ENCODE measurements around the gene OR10A6.

The OR10A6 gene

GRCh38 chr11:7910286-7910788, 20.7 kb downstream of the OR10A6 start:
- H3K4me3 ChIP-seq (ENCODE audit: low read length in 2 of 2): no peak overlapping the region
- H3K36me3 ChIP-seq (ENCODE audit: control insufficient read depth in 2 of 2, insufficient read depth in 2 of 2, low read length in 2 of 2): no peaks in the 10 kb centered on the region
- no peaks in the 10 kb centered on the region for H3K4me1 ChIP-seq (ENCODE audit: control insufficient read depth, insufficient read depth, low read length)
- H3K9me3 ChIP-seq (ENCODE audit: control insufficient read depth in 2 of 2, low read length in 2 of 2): no peaks in the 10 kb centered on the region
- no peak overlapping the region for H3K27ac ChIP-seq (ENCODE audit: low read length)
- no peak overlapping the region for H3K9ac ChIP-seq (ENCODE audit: low read length in 2 of 2)
- H3K27me3 ChIP-seq (ENCODE audit: control insufficient read depth in 1 of 2, insufficient read depth in 2 of 2, low read length in 2 of 2): peaks cover 0 to 2% of the 10 kb centered on the region in 2 donors

GRCh38 chr11:7909585-7910285, 21.3 kb downstream of the OR10A6 start:
- Histone ChIP-seq H3K27me3 (ENCODE audit: control insufficient read depth in 1 of 2, insufficient read depth in 2 of 2, low read length in 2 of 2) (peaks cover 0 to 2% of the 10 kb centered on the region in 2 donors), H3K4me3 (ENCODE audit: low read length in 2 of 2) (no peak overlapping the region), H3K9ac (ENCODE audit: low read length in 2 of 2) (no peak overlapping the region), H3K9me3 (ENCODE audit: control insufficient read depth in 2 of 2, low read length in 2 of 2) (no peaks in the 10 kb centered on the region), H3K36me3 (ENCODE audit: control insufficient read depth in 2 of 2, insufficient read depth in 2 of 2, low read length in 2 of 2) (no peaks in the 10 kb centered on the region), H3K27ac (ENCODE audit: low read length) (no peak overlapping the region), H3K4me1 (ENCODE audit: control insufficient read depth, insufficient read depth, low read length) (no peaks in the 10 kb centered on the region)

GRCh38 chr11:7907121-7907520, 23.9 kb downstream of the OR10A6 start:
- H3K27ac ChIP-seq (ENCODE audit: low read length): no peak overlapping the region
- no peak overlapping the region for H3K4me3 ChIP-seq (ENCODE audit: low read length in 2 of 2)

GRCh38 chr11:7906481-7906880, 24.6 kb downstream of the OR10A6 start:
- Histone ChIP-seq H3K27ac (ENCODE audit: low read length) (no peak overlapping the region), H3K27me3 (ENCODE audit: control insufficient read depth in 1 of 2, insufficient read depth in 2 of 2, low read length in 2 of 2) (peaks cover 0 to 2% of the 10 kb centered on the region in 2 donors), H3K9me3 (ENCODE audit: control insufficient read depth in 2 of 2, low read length in 2 of 2) (no peaks in the 10 kb centered on the region), H3K4me3 (ENCODE audit: low read length in 2 of 2) (no peak overlapping the region), H3K36me3 (ENCODE audit: control insufficient read depth in 2 of 2, insufficient read depth in 2 of 2, low read length in 2 of 2) (no peaks in the 10 kb centered on the region), H3K9ac (ENCODE audit: low read length in 2 of 2) (no peak overlapping the region), H3K4me1 (ENCODE audit: control insufficient read depth, insufficient read depth, low read length) (no peaks in the 10 kb centered on the region)

More at GRCh38 chr11:7907121-7907520, 23.9 kb downstream of the OR10A6 start:
- no peaks in the 10 kb centered on the region for H3K9me3 ChIP-seq (ENCODE audit: control insufficient read depth in 2 of 2, low read length in 2 of 2)
- H3K9ac ChIP-seq (ENCODE audit: low read length in 2 of 2): no peak overlapping the region
- no peaks in the 10 kb centered on the region for H3K36me3 ChIP-seq (ENCODE audit: control insufficient read depth in 2 of 2, insufficient read depth in 2 of 2, low read length in 2 of 2)
- H3K27me3 ChIP-seq (ENCODE audit: control insufficient read depth in 1 of 2, insufficient read depth in 2 of 2, low read length in 2 of 2): peaks cover 0 to 2% of the 10 kb centered on the region in 2 donors
- H3K4me1 ChIP-seq (ENCODE audit: control insufficient read depth, insufficient read depth, low read length): no peaks in the 10 kb centered on the region

GRCh38 chr11:7905961-7906429, 25.1 kb downstream of the OR10A6 start:
- Histone ChIP-seq H3K9me3 (ENCODE audit: control insufficient read depth in 2 of 2, low read length in 2 of 2) (no peaks in the 10 kb centered on the region), H3K27me3 (ENCODE audit: control insufficient read depth in 1 of 2, insufficient read depth in 2 of 2, low read length in 2 of 2) (peaks cover 0 to 2% of the 10 kb centered on the region in 2 donors), H3K9ac (ENCODE audit: low read length in 2 of 2) (no peak overlapping the region), H3K36me3 (ENCODE audit: control insufficient read depth in 2 of 2, insufficient read depth in 2 of 2, low read length in 2 of 2) (no peaks in the 10 kb centered on the region), H3K4me1 (ENCODE audit: control insufficient read depth, insufficient read depth, low read length) (no peaks in the 10 kb centered on the region), H3K27ac (ENCODE audit: low read length) (no peak overlapping the region), H3K4me3 (ENCODE audit: low read length in 2 of 2) (no peak overlapping the region)

GRCh38 chr11:7905549-7905948, 25.5 kb downstream of the OR10A6 start:
- Histone ChIP-seq H3K4me1 (ENCODE audit: control insufficient read depth, insufficient read depth, low read length) (no peaks in the 10 kb centered on the region), H3K36me3 (ENCODE audit: control insufficient read depth in 2 of 2, insufficient read depth in 2 of 2, low read length in 2 of 2) (no peaks in the 10 kb centered on the region), H3K9ac (ENCODE audit: low read length in 2 of 2) (no peak overlapping the region), H3K27me3 (ENCODE audit: control insufficient read depth in 1 of 2, insufficient read depth in 2 of 2, low read length in 2 of 2) (peaks cover 2 to 3% of the 10 kb centered on the region in 2 donors), H3K4me3 (ENCODE audit: low read length in 2 of 2) (no peak overlapping the region), H3K27ac (ENCODE audit: low read length) (no peak overlapping the region), H3K9me3 (ENCODE audit: control insufficient read depth in 2 of 2, low read length in 2 of 2) (no peaks in the 10 kb centered on the region)

GRCh38 chr11:7904917-7905316, 26.2 kb downstream of the OR10A6 start:
- Histone ChIP-seq H3K4me3 (ENCODE audit: low read length in 2 of 2) (no peak overlapping the region), H3K27me3 (ENCODE audit: control insufficient read depth in 1 of 2, insufficient read depth in 2 of 2, low read length in 2 of 2) (peaks cover 2 to 3% of the 10 kb centered on the region in 2 donors), H3K4me1 (ENCODE audit: control insufficient read depth, insufficient read depth, low read length) (no peaks in the 10 kb centered on the region), H3K9ac (ENCODE audit: low read length in 2 of 2) (no peak overlapping the region), H3K36me3 (ENCODE audit: control insufficient read depth in 2 of 2, insufficient read depth in 2 of 2, low read length in 2 of 2) (no peaks in the 10 kb centered on the region), H3K9me3 (ENCODE audit: control insufficient read depth in 2 of 2, low read length in 2 of 2) (no peaks in the 10 kb centered on the region), H3K27ac (ENCODE audit: low read length) (no peak overlapping the region)

- Histone ChIP-seq H3K4me1 (ENCODE audit: control insufficient read depth, insufficient read depth, low read length) (no peaks in the 10 kb centered on the region), H3K9me3 (ENCODE audit: control insufficient read depth in 2 of 2, low read length in 2 of 2) (no peaks in the 10 kb centered on the region), H3K27me3 (ENCODE audit: control insufficient read depth in 1 of 2, insufficient read depth in 2 of 2, low read length in 2 of 2) (peaks cover 2 to 3% of the 10 kb centered on the region in 2 donors), H3K4me3 (ENCODE audit: low read length in 2 of 2) (no peak overlapping the region), H3K36me3 (ENCODE audit: control insufficient read depth in 2 of 2, insufficient read depth in 2 of 2, low read length in 2 of 2) (no peaks in the 10 kb centered on the region), H3K9ac (ENCODE audit: low read length in 2 of 2) (no peak overlapping the region), H3K27ac (ENCODE audit: low read length) (no peak overlapping the region)
Observed at GRCh38 chr11:7903940-7904339, 27.1 kb downstream of the OR10A6 start.

GRCh38 chr11:7901319-7901854, 29.7 kb downstream of the OR10A6 start:
- no peaks in the 10 kb centered on the region for H3K9me3 ChIP-seq (ENCODE audit: control insufficient read depth in 2 of 2, low read length in 2 of 2)
- H3K4me1 ChIP-seq (ENCODE audit: control insufficient read depth, insufficient read depth, low read length): no peaks in the 10 kb centered on the region
- H3K27ac ChIP-seq (ENCODE audit: low read length): no peak overlapping the region

GRCh38 chr11:7900686-7901085, 30.4 kb downstream of the OR10A6 start:
- Histone ChIP-seq H3K27ac (ENCODE audit: low read length) (no peak overlapping the region), H3K9ac (ENCODE audit: low read length in 2 of 2) (no peak overlapping the region), H3K27me3 (ENCODE audit: control insufficient read depth in 1 of 2, insufficient read depth in 2 of 2, low read length in 2 of 2) (peaks cover 0 to 3% of the 10 kb centered on the region in 2 donors), H3K4me1 (ENCODE audit: control insufficient read depth, insufficient read depth, low read length) (no peaks in the 10 kb centered on the region), H3K9me3 (ENCODE audit: control insufficient read depth in 2 of 2, low read length in 2 of 2) (no peaks in the 10 kb centered on the region), H3K36me3 (ENCODE audit: control insufficient read depth in 2 of 2, insufficient read depth in 2 of 2, low read length in 2 of 2) (no peaks in the 10 kb centered on the region), H3K4me3 (ENCODE audit: low read length in 2 of 2) (no peak overlapping the region)

More at GRCh38 chr11:7901319-7901854, 29.7 kb downstream of the OR10A6 start:
- peaks cover 0 to 3% of the 10 kb centered on the region in 2 donors for H3K27me3 ChIP-seq (ENCODE audit: control insufficient read depth in 1 of 2, insufficient read depth in 2 of 2, low read length in 2 of 2)
- no peak overlapping the region for H3K4me3 ChIP-seq (ENCODE audit: low read length in 2 of 2)
- no peaks in the 10 kb centered on the region for H3K36me3 ChIP-seq (ENCODE audit: control insufficient read depth in 2 of 2, insufficient read depth in 2 of 2, low read length in 2 of 2)
- no peak overlapping the region for H3K9ac ChIP-seq (ENCODE audit: low read length in 2 of 2)

GRCh38 chr11:7899418-7899817, 31.6 kb downstream of the OR10A6 start:
- Histone ChIP-seq H3K9ac (ENCODE audit: low read length in 2 of 2) (no peak overlapping the region), H3K4me1 (ENCODE audit: control insufficient read depth, insufficient read depth, low read length) (no peaks in the 10 kb centered on the region), H3K27ac (ENCODE audit: low read length) (no peak overlapping the region), H3K4me3 (ENCODE audit: low read length in 2 of 2) (no peak overlapping the region), H3K9me3 (ENCODE audit: control insufficient read depth in 2 of 2, low read length in 2 of 2) (no peaks in the 10 kb centered on the region), H3K27me3 (ENCODE audit: control insufficient read depth in 1 of 2, insufficient read depth in 2 of 2, low read length in 2 of 2) (peaks cover 0 to 3% of the 10 kb centered on the region in 2 donors), H3K36me3 (ENCODE audit: control insufficient read depth in 2 of 2, insufficient read depth in 2 of 2, low read length in 2 of 2) (no peaks in the 10 kb centered on the region)
